Liver (tissue), 9 donors: ENCODE results near the gene C2orf76. TPM values are rescaled to one million over a fixed set of nuclear protein-coding genes. Genes with fewer than 3 reads are reported as not detected.

Experiments
- DNase-seq: peaks from one replicate; pipeline ENCODE4 v3.0.0-alpha.2; 2017; ENCODE audit warnings: low spot score
- H3K27ac ChIP-seq, 2 donors: one replicate each; pipeline ENCODE4 v1.7.0; 2013; ENCODE audit warnings: inconsistent platforms in 2 of 2, low read length in 2 of 2, control low read depth in 1 of 2, low read depth in 1 of 2, mild to moderate bottlenecking in 1 of 2
- H3K27me3 ChIP-seq, 4 donors: one replicate each; pipeline versions ENCODE4 v1.6.1 to v1.7.0; 2013; ENCODE audit warnings: low read length in 3 of 4, inconsistent platforms in 1 of 4, mild to moderate bottlenecking in 1 of 4, moderate library complexity in 1 of 4; ENCODE audit not compliant: control insufficient read depth in 4 of 4, insufficient read depth in 4 of 4
- H3K36me3 ChIP-seq, 4 donors: one replicate each; pipeline versions ENCODE4 v1.6.1 to v1.7.0; 2013; ENCODE audit warnings: low read length in 3 of 4, mild to moderate bottlenecking in 3 of 4, low read depth in 1 of 4, moderate library complexity in 1 of 4; ENCODE audit not compliant: control insufficient read depth in 4 of 4, insufficient read depth in 3 of 4
- H3K4me1 ChIP-seq, 4 donors: one replicate each; pipeline versions ENCODE4 v1.6.1 to v1.7.0; 2013; ENCODE audit warnings: low read length in 3 of 4, mild to moderate bottlenecking in 3 of 4, moderate library complexity in 1 of 4; ENCODE audit not compliant: control insufficient read depth in 4 of 4, insufficient read depth in 4 of 4
- H3K4me3 ChIP-seq, 3 donors: one replicate each; pipeline versions ENCODE4 v1.6.1 to v1.7.0; 2013; ENCODE audit warnings: low read length in 3 of 3, control low read depth in 1 of 3, low read depth in 1 of 3, mild to moderate bottlenecking in 1 of 3
- H3K9ac ChIP-seq, 2 donors: one replicate each; pipeline ENCODE4 v1.7.0; 2013; ENCODE audit warnings: low read length in 2 of 2, mild to moderate bottlenecking in 2 of 2, moderate library complexity in 2 of 2, control low read depth in 1 of 2, low read depth in 1 of 2
- H3K9me3 ChIP-seq, 4 donors: one replicate each; pipeline versions ENCODE4 v1.6.1 to v1.7.0; 2013; ENCODE audit warnings: low read length in 3 of 4; ENCODE audit not compliant: control insufficient read depth in 4 of 4
- EGR1 ChIP-seq, 2 donors: IDR thresholded peaks; 2 replicates each; pipeline ENCODE4 v1.6.1; 2016 to 2018; ENCODE audit warnings: antibody characterized with exemption in 2 of 2, low read depth in 2 of 2
- FOXA1 ChIP-seq: IDR thresholded peaks from 2 replicates; pipeline ENCODE4 v1.6.1; 2016; ENCODE audit warnings: antibody characterized with exemption
- FOXA2 ChIP-seq: IDR thresholded peaks from 2 replicates; pipeline ENCODE4 v1.6.1; 2016; ENCODE audit warnings: antibody characterized with exemption
- GABPA ChIP-seq, 2 donors: IDR thresholded peaks in 1 of 2; conservative IDR thresholded peaks in 1 of 2; 2 replicates each; pipeline ENCODE4 v1.6.1; 2016; ENCODE audit warnings: antibody characterized with exemption in 2 of 2, mild to moderate bottlenecking in 1 of 2, moderate library complexity in 1 of 2
- HNF4A ChIP-seq, 2 donors: conservative IDR thresholded peaks; 2 replicates each; pipeline ENCODE4 v1.6.1; 2016; ENCODE audit warnings: antibody characterized with exemption in 2 of 2, mild to moderate bottlenecking in 2 of 2
- HNF4G ChIP-seq: IDR thresholded peaks from 2 replicates; pipeline ENCODE4 v1.6.1; 2016; ENCODE audit warnings: antibody characterized with exemption
- JUND ChIP-seq, 2 donors: IDR thresholded peaks; 2 replicates each; pipeline ENCODE4 v1.6.1; 2016; ENCODE audit warnings: antibody characterized with exemption in 2 of 2
- NR2F2 ChIP-seq: IDR thresholded peaks from 2 replicates; pipeline ENCODE4 v1.6.1; 2016; ENCODE audit warnings: antibody characterized with exemption
- RAD21 ChIP-seq, 2 donors: IDR thresholded peaks; 2 replicates each; pipeline ENCODE4 v1.6.1; 2016; ENCODE audit warnings: antibody characterized with exemption in 2 of 2, mild to moderate bottlenecking in 2 of 2
- RXRA ChIP-seq, 2 donors: IDR thresholded peaks; 2 replicates each; pipeline ENCODE4 v1.6.1; 2017 to 2018; ENCODE audit warnings: antibody characterized with exemption in 2 of 2, mild to moderate bottlenecking in 1 of 2
- SP1 ChIP-seq: IDR thresholded peaks from 2 replicates; pipeline ENCODE4 v1.6.1; 2018; ENCODE audit warnings: antibody characterized with exemption, mild to moderate bottlenecking
- TAF1 ChIP-seq: conservative IDR thresholded peaks from 2 replicates; pipeline ENCODE4 v1.6.1; 2016; ENCODE audit warnings: antibody characterized with exemption, mild to moderate bottlenecking
- YY1 ChIP-seq: IDR thresholded peaks from 2 replicates; pipeline ENCODE4 v1.6.1; 2016; ENCODE audit warnings: antibody characterized with exemption, mild to moderate bottlenecking
- WGBS: extraction: QIAGEN DNeasy Blood & Tissue Kit; methylation state at CpG from one replicate; pipeline ENCODE4 v1.1.7; 2013; 5-methylcytosine and 5-hydroxymethylcytosine counted together
- polyA plus RNA-seq, 2 donors: library from polyadenylated mRNA; stranded (reverse) in 1 of 2; unstranded in 1 of 2; fragments of 200-250 nt in 1 of 2; fragments of >200 nt in 1 of 2; fragmentation: Nextera tagmentation in 1 of 2; extraction: Ambion mirVana in 1 of 2; gene quantifications; one replicate each; pipeline versions ENCODE4 v1.2.1 to v1.2.3, GENCODE V29; 2013 to 2015
- total RNA-seq, 2 donors: library from RNA; depleted of rRNA; stranded (reverse); fragments of >200 nt; gene quantifications; one replicate each; pipeline ENCODE4 v1.2.3, GENCODE V29; 2014
- TF ChIP-seq, protein P1 (sequence below): IDR thresholded peaks from 2 replicates; pipeline ENCODE4 v1.6.1; 2016; ENCODE audit warnings: antibody characterized with exemption
- TF ChIP-seq, protein P2 (sequence below): IDR thresholded peaks from 2 replicates; pipeline ENCODE4 v1.6.1; 2016; ENCODE audit warnings: antibody characterized with exemption
- TF ChIP-seq, protein P3 (sequence below): IDR thresholded peaks from 2 replicates; pipeline ENCODE4 v1.6.1; 2016; ENCODE audit warnings: antibody characterized with exemption, mild to moderate bottlenecking
- TF ChIP-seq, protein P4 (sequence below): IDR thresholded peaks from 2 replicates; pipeline ENCODE4 v1.6.1; 2016; ENCODE audit warnings: antibody characterized with exemption
- TF ChIP-seq, protein P5 (sequence below): fragments of 150-350 bp; IDR thresholded peaks from 2 replicates; pipeline ENCODE4 v1.5.1; 2017; ENCODE audit warnings: improper control_type of control experiment, low read depth, low read length; ENCODE audit not compliant: missing input control
- donor health status: healthy.
- donor health status: healthy.
- donor health status: healthy.
- donor health status: healthy.
- donor health status: healthy.

Gene C2orf76
- total and polyA plus RNA-seq, 4 donors, result 2.7 to 6.3 (median 4.6) TPM

DNA sequence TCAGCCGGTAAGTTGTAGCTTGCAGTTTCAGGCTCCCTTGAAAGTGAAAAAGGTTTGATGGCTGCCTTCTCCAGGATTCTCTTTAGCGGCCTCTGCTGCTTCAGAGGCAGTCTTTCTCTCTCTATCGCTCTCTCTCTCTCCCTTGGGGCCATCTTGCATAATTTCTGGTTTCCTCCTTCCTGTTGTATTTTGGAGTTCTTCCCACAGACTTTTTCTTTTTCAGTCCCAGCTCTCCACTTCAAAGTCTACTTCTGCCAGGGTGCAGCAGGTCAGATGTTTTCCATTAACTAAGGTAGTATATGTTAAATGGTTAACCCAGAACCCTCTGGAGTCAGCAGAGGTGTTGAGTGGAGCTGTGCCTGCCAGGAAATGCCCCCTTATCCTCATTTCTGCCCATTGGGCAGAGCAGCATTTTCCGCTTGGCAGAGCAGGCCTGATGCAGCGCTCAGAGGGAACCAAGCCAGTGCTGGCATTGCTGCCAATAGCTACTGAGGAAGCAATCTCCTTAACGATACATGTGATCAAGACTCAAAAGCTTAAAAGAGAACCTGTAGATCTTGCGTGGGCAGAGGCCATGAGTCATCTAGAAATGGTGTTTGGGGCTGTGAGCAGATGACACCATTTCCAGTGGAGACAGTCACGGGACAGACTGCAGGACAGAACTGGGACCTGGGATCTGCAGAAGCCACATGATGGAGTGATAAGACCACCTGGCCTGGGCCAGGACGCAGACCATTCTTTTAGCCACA is 20.9 kb upstream of the C2orf76 start:
- 49% methylated on average over 9 of the region's 9 CpGs for WGBS
- H3K9me3 ChIP-seq, result no peaks in the 10 kb centered on the region
- H3K4me1 ChIP-seq, result peaks cover 0 to 17% (median 11%) of the 10 kb centered on the region in 4 donors
- DNase-seq, result peak; percentile 30
- H3K27me3 ChIP-seq, result no peaks in the 10 kb centered on the region
- peak overlapping the region; percentile 0 to 40 for H3K27ac ChIP-seq
- peak; percentile 10 for TF ChIP-seq HNF4G
- TF ChIP-seq FOXA2, result no peak
- peak; percentile 39 to 71 for TF ChIP-seq HNF4A (conservative IDR thresholded peaks at IDR 0.05)
- TF ChIP-seq TAF1, result no peak
- TF ChIP-seq, protein P1, sequence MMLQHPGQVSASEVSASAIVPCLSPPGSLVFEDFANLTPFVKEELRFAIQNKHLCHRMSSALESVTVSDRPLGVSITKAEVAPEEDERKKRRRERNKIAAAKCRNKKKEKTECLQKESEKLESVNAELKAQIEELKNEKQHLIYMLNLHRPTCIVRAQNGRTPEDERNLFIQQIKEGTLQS, result peak; percentile 46
- TF ChIP-seq, protein P2, sequence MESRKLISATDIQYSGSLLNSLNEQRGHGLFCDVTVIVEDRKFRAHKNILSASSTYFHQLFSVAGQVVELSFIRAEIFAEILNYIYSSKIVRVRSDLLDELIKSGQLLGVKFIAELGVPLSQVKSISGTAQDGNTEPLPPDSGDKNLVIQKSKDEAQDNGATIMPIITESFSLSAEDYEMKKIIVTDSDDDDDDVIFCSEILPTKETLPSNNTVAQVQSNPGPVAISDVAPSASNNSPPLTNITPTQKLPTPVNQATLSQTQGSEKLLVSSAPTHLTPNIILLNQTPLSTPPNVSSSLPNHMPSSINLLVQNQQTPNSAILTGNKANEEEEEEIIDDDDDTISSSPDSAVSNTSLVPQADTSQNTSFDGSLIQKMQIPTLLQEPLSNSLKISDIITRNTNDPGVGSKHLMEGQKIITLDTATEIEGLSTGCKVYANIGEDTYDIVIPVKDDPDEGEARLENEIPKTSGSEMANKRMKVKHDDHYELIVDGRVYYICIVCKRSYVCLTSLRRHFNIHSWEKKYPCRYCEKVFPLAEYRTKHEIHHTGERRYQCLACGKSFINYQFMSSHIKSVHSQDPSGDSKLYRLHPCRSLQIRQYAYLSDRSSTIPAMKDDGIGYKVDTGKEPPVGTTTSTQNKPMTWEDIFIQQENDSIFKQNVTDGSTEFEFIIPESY, result no peak
- peak; percentile 35 to 56 for TF ChIP-seq RAD21 (IDR thresholded peaks at IDR 0.05)
- TF ChIP-seq FOXA1, result no peak
- peak; percentile 78 for TF ChIP-seq SP1
- peak; percentile 28 to 45 for TF ChIP-seq JUND (IDR thresholded peaks at IDR 0.05)
- TF ChIP-seq, protein P3, sequence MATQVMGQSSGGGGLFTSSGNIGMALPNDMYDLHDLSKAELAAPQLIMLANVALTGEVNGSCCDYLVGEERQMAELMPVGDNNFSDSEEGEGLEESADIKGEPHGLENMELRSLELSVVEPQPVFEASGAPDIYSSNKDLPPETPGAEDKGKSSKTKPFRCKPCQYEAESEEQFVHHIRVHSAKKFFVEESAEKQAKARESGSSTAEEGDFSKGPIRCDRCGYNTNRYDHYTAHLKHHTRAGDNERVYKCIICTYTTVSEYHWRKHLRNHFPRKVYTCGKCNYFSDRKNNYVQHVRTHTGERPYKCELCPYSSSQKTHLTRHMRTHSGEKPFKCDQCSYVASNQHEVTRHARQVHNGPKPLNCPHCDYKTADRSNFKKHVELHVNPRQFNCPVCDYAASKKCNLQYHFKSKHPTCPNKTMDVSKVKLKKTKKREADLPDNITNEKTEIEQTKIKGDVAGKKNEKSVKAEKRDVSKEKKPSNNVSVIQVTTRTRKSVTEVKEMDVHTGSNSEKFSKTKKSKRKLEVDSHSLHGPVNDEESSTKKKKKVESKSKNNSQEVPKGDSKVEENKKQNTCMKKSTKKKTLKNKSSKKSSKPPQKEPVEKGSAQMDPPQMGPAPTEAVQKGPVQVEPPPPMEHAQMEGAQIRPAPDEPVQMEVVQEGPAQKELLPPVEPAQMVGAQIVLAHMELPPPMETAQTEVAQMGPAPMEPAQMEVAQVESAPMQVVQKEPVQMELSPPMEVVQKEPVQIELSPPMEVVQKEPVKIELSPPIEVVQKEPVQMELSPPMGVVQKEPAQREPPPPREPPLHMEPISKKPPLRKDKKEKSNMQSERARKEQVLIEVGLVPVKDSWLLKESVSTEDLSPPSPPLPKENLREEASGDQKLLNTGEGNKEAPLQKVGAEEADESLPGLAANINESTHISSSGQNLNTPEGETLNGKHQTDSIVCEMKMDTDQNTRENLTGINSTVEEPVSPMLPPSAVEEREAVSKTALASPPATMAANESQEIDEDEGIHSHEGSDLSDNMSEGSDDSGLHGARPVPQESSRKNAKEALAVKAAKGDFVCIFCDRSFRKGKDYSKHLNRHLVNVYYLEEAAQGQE, result peak; percentile 14
- peak; percentile 34 to 61 for TF ChIP-seq RXRA (IDR thresholded peaks at IDR 0.05)
- TF ChIP-seq, protein P4, sequence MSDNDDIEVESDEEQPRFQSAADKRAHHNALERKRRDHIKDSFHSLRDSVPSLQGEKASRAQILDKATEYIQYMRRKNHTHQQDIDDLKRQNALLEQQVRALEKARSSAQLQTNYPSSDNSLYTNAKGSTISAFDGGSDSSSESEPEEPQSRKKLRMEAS, result peak; percentile 58
- TF ChIP-seq YY1, result peak; percentile 86
- peak; percentile 70 for TF ChIP-seq NR2F2
- TF ChIP-seq EGR1 (IDR thresholded peaks at IDR 0.05; ENCODE audit: low read depth in 2 of 2), result peak in 1 of 2 donors; percentile 34
- no peak for TF ChIP-seq GABPA (IDR thresholded peaks at IDR 0.05 in 1 of 2, conservative IDR thresholded peaks at IDR 0.05 in 1 of 2)
- TF ChIP-seq, protein P5, sequence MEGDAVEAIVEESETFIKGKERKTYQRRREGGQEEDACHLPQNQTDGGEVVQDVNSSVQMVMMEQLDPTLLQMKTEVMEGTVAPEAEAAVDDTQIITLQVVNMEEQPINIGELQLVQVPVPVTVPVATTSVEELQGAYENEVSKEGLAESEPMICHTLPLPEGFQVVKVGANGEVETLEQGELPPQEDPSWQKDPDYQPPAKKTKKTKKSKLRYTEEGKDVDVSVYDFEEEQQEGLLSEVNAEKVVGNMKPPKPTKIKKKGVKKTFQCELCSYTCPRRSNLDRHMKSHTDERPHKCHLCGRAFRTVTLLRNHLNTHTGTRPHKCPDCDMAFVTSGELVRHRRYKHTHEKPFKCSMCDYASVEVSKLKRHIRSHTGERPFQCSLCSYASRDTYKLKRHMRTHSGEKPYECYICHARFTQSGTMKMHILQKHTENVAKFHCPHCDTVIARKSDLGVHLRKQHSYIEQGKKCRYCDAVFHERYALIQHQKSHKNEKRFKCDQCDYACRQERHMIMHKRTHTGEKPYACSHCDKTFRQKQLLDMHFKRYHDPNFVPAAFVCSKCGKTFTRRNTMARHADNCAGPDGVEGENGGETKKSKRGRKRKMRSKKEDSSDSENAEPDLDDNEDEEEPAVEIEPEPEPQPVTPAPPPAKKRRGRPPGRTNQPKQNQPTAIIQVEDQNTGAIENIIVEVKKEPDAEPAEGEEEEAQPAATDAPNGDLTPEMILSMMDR, result no peak
- H3K4me3 ChIP-seq, result no peak overlapping the region
- H3K36me3 ChIP-seq, result no peaks in the 10 kb centered on the region
- no peak overlapping the region for H3K9ac ChIP-seq
